Activated T-helper 2 cell treated with anti-CD3 and anti-CD28 coated beads, Interferon-gamma antibody, Interleukin-2, Interleukin-4, amounts not matched to agents 10 μg/mL and 5 μg/mL and 100 μg/mL, durations not matched to agents 14 hours and 24 hours and 36 hours (primary cell): ENCODE results near the gene GNB1L. TPM values are rescaled to one million over a fixed set of nuclear protein-coding genes. Genes with fewer than 3 reads are reported as not detected.

ENCODE experiments used
- DNase-seq: peaks from one replicate; pipeline ENCODE4 v3.0.0; 2021; ENCODE audit warnings: low spot score
- H3K27ac Mint-ChIP-seq: one replicate; pipeline ENCODE4 v1.8.0; 2021; ENCODE audit warnings: mixed read lengths
- H3K27me3 Mint-ChIP-seq: one replicate; pipeline ENCODE4 v1.8.0; 2021; ENCODE audit warnings: low read depth, mixed read lengths
- H3K36me3 Mint-ChIP-seq: one replicate; pipeline ENCODE4 v1.8.0; 2021; ENCODE audit warnings: low read depth, mixed read lengths
- H3K4me1 Mint-ChIP-seq: one replicate; pipeline ENCODE4 v1.8.0; 2021; ENCODE audit warnings: low read depth, mixed read lengths
- H3K4me3 Mint-ChIP-seq: one replicate; pipeline ENCODE4 v1.8.0; 2021; ENCODE audit warnings: low read depth, mild to moderate bottlenecking, moderate library complexity, mixed read lengths
- H3K9me3 Mint-ChIP-seq: one replicate; pipeline ENCODE4 v1.8.0; 2021; ENCODE audit warnings: mixed read lengths
- intact Hi-C: fragments of 100-400 bp; cut with micrococcal nuclease; formaldehyde crosslinking; loops from one replicate; pipeline ENCODE4 v1.15.1; 2023
- total RNA-seq: library from RNA; stranded (reverse); gene quantifications from 2 replicates; pipeline ENCODE4 v1.2.3, GENCODE V29; 2022

The GNB1L gene
- total RNA-seq, 1 donor from 2014 or later, result 14.7 TPM

- peaks cover 26% of the 10 kb centered on the region for H3K27me3 Mint-ChIP-seq
- no peak overlapping the region for H3K4me3 Mint-ChIP-seq
- peaks cover 5% of the 10 kb centered on the region for H3K4me1 Mint-ChIP-seq
- intact Hi-C loops, result no loop called here
- H3K9me3 Mint-ChIP-seq, result no peaks in the 10 kb centered on the region
- no peaks in the 10 kb centered on the region for H3K36me3 Mint-ChIP-seq
- H3K27ac Mint-ChIP-seq, result no peak overlapping the region
- DNase-seq, result no peak
Observed at GRCh38 chr22:19774628-19775027, 80.0 kb downstream of the GNB1L start.

- Mint-ChIP-seq H3K36me3 (no peaks in the 10 kb centered on the region), H3K4me1 (peaks cover 5% of the 10 kb centered on the region), H3K4me3 (no peak overlapping the region), H3K27ac (no peak overlapping the region), H3K27me3 (peaks cover 32% of the 10 kb centered on the region), H3K9me3 (no peaks in the 10 kb centered on the region)
- intact Hi-C loops, result no loop called here
- no peak for DNase-seq
Observed at GRCh38 chr22:19773470-19774040, 81.1 kb downstream of the GNB1L start.

- no peaks in the 10 kb centered on the region for H3K9me3 Mint-ChIP-seq
- no peak for DNase-seq
- intact Hi-C loops, result no loop called here
- H3K4me3 Mint-ChIP-seq, result no peak overlapping the region
- peaks cover 5% of the 10 kb centered on the region for H3K4me1 Mint-ChIP-seq
- no peaks in the 10 kb centered on the region for H3K36me3 Mint-ChIP-seq
- H3K27ac Mint-ChIP-seq, result no peak overlapping the region
- H3K27me3 Mint-ChIP-seq, result peaks cover 39% of the 10 kb centered on the region
Observed at GRCh38 chr22:19772673-19773469, 81.8 kb downstream of the GNB1L start.

GRCh38 chr22:19772422-19772672, 82.3 kb downstream of the GNB1L start:
- Mint-ChIP-seq H3K9me3 (no peaks in the 10 kb centered on the region), H3K36me3 (no peaks in the 10 kb centered on the region), H3K4me3 (no peak overlapping the region), H3K27ac (no peak overlapping the region), H3K27me3 (peaks cover 44% of the 10 kb centered on the region), H3K4me1 (peaks cover 5% of the 10 kb centered on the region)
- DNase-seq, result no peak
- intact Hi-C loops, result no loop called here

GRCh38 chr22:19770349-19771220, 84.1 kb downstream of the GNB1L start:
- no peak overlapping the region for H3K4me3 Mint-ChIP-seq
- H3K27me3 Mint-ChIP-seq, result peaks cover 45% of the 10 kb centered on the region
- intact Hi-C loops, result no loop called here
- no peak for DNase-seq
- no peaks in the 10 kb centered on the region for H3K4me1 Mint-ChIP-seq
- H3K27ac Mint-ChIP-seq, result no peak overlapping the region
- no peaks in the 10 kb centered on the region for H3K36me3 Mint-ChIP-seq
- H3K9me3 Mint-ChIP-seq, result no peaks in the 10 kb centered on the region

GRCh38 chr22:19769393-19769715, 85.3 kb downstream of the GNB1L start:
- H3K9me3 Mint-ChIP-seq, result no peaks in the 10 kb centered on the region
- intact Hi-C loops, result loop anchor here (5.0 kb wide), 2 partner anchors 47 to 247 kb away; partner anchors contain the start of genes CLDN5 and GP1BB
- H3K36me3 Mint-ChIP-seq, result no peaks in the 10 kb centered on the region
- H3K4me1 Mint-ChIP-seq, result no peaks in the 10 kb centered on the region
- no peak for DNase-seq
- peaks cover 54% of the 10 kb centered on the region for H3K27me3 Mint-ChIP-seq
- H3K27ac Mint-ChIP-seq, result no peak overlapping the region
- no peak overlapping the region for H3K4me3 Mint-ChIP-seq

GRCh38 chr22:19767427-19768341, 87.0 kb downstream of the GNB1L start:
- H3K4me1 Mint-ChIP-seq, result no peaks in the 10 kb centered on the region
- no peak for DNase-seq
- intact Hi-C loops, result loop anchor here (5.0 kb wide), 2 partner anchors 45 to 245 kb away; partner anchors contain the start of genes CLDN5 and GP1BB
- no peaks in the 10 kb centered on the region for H3K36me3 Mint-ChIP-seq
- peaks cover 57% of the 10 kb centered on the region for H3K27me3 Mint-ChIP-seq
- H3K27ac Mint-ChIP-seq, result no peak overlapping the region
- H3K9me3 Mint-ChIP-seq, result no peaks in the 10 kb centered on the region
- H3K4me3 Mint-ChIP-seq, result no peak overlapping the region

- intact Hi-C loops, result loop anchor here (5.0 kb wide), 2 partner anchors 44 to 244 kb away; partner anchors contain the start of genes CLDN5 and GP1BB
- H3K4me3 Mint-ChIP-seq, result peak overlapping the region; percentile 30
- H3K27me3 Mint-ChIP-seq, result peaks cover 58% of the 10 kb centered on the region
- no peaks in the 10 kb centered on the region for H3K36me3 Mint-ChIP-seq
- no peak overlapping the region for H3K27ac Mint-ChIP-seq
- H3K9me3 Mint-ChIP-seq, result no peaks in the 10 kb centered on the region
- no peaks in the 10 kb centered on the region for H3K4me1 Mint-ChIP-seq
- DNase-seq, result peak; percentile 46
Observed at GRCh38 chr22:19766511-19767426, 87.9 kb downstream of the GNB1L start.

- Mint-ChIP-seq H3K4me1 (peaks cover 2% of the 10 kb centered on the region), H3K9me3 (no peaks in the 10 kb centered on the region), H3K4me3 (no peak overlapping the region), H3K27ac (no peak overlapping the region), H3K36me3 (no peaks in the 10 kb centered on the region), H3K27me3 (peaks cover 60% of the 10 kb centered on the region)
- intact Hi-C loops, result loop anchor here (5.0 kb wide), 2 partner anchors 44 to 244 kb away; partner anchors contain the start of genes CLDN5 and GP1BB
- DNase-seq, result no peak
Observed at GRCh38 chr22:19766240-19766510, 88.5 kb downstream of the GNB1L start.

GRCh38 chr22:19765477-19766239, 89.0 kb downstream of the GNB1L start:
- Mint-ChIP-seq H3K36me3 (no peaks in the 10 kb centered on the region), H3K4me3 (peak overlapping the region; percentile 62), H3K9me3 (no peaks in the 10 kb centered on the region), H3K4me1 (peaks cover 2% of the 10 kb centered on the region), H3K27ac (no peak overlapping the region), H3K27me3 (peaks cover 60% of the 10 kb centered on the region)
- no peak for DNase-seq
- intact Hi-C loops, result loop anchor here (5.0 kb wide), 2 partner anchors 43 to 243 kb away; partner anchors contain the start of genes CLDN5 and GP1BB
